Measurements from ENCODE around the gene ELMOD3.
"Not testable (repeated sequence)": the region's sequence is repeated elsewhere in the genome, so short reads cannot be mapped to it uniquely, and the experiment has no call there.

ELMOD3 gene

GRCh38 chr2:85405201-85406059 lies 50.9 kb downstream of the ELMOD3 start:
- DNase-seq: peak; percentile 65

DNA sequence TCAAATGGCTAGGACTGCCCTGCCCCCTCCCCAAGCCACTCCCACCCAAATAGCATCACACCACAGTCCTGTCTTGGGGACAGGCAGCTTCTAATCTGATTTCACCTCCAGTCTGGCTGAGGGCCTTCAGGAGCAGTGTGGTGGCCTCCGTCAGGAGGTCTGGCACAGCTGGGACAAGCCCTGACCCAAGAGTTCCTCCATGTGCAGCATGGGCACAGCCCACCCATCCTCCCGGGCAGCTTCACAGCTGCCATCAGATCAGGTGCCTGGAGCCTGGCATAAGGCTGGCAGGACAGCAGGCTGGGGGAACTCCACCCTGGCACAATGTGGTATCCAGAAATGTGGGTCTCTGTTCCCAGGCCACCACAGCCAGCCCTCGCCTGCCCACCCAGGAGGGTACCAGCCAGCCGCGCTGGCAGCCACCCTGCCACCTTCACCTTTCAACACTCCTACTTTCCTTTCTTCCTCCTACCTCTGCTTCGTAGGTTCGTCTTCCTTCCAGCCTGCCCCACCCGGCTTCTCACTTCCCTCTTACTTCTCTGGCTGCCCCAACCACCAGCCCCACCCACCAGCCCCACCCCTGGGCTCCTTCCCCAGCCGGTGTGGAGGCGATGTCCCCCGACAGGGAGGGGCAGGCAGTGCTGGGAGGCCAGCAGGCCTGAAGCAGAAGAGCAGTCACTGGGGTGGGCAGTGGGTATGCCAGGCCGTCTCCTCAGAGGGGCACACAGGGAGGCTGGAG lies 55.4 kb downstream of the ELMOD3 start, which contains the start of gene CAPG:
CAPG (minus strand) TSS at position 522 of the 739 bp plus-strand sequence. CDS start 8,221 bp downstream, outside the sequence.
- no peak for DNase-seq

DNA sequence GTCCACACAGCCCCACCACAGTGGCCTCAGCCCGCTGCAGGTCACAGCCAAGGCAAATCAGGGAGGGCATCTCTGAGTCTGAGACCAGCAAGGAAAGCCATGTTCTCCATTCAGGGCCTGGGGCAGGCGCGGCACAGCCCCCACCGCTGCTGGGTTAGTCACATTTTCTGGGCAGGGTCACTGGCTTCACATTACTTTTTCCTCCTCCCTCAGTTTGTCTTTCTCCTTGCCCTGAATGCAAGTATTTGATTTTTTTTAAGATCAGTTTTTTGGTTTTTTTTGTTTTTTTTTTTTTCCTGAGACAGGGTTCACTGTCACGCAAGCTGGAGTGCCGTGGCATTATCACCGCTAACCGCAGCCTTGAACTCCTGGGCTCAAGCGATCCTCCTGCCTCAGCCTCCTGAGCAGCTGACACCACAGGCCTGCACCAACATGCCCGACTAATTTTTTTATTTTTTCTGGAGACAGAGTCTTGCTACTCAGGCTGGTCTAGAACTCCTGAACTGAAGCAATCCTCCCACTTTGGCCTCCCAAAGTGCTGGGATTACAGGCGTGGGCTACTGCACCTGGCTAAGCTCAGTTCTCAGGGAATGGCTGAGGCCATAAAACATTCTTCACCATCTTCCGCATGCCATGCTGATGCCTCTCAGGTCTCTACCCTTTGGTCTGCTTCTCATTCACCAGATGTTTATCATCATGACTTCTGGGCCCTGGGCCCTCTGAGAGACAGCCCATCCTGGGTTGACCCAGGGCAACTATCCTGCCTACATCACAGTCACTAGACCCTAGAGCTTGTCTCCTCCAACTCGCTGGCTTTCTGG lies 56.2 kb downstream of the ELMOD3 start:
- DNase-seq: no peak

DNA sequence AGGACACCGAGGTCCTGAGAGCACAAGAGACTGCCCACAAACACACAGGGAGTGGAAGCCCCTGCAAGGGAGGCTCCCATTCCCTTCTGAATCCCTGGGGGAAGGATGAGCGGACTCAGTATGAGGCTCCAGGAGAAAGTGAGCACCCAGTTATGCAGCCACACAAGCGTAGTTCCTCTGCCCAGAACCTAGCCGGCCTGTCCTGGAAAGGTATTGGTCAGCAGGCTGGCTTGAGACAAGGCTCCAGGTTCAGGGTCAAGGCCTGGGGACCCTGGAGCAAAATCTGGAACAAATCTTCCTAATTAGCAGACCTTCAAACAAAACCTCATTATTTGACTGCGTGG lies 56.8 kb downstream of the ELMOD3 start:
- no peak for DNase-seq

GRCh38 chr2:85413592-85414420 lies 59.2 kb downstream of the ELMOD3 start:
- DNase-seq: peak; percentile 49

GRCh38 chr2:85414421-85414759 lies 59.8 kb downstream of the ELMOD3 start:
- not testable (repeated sequence) for DNase-seq

DNA sequence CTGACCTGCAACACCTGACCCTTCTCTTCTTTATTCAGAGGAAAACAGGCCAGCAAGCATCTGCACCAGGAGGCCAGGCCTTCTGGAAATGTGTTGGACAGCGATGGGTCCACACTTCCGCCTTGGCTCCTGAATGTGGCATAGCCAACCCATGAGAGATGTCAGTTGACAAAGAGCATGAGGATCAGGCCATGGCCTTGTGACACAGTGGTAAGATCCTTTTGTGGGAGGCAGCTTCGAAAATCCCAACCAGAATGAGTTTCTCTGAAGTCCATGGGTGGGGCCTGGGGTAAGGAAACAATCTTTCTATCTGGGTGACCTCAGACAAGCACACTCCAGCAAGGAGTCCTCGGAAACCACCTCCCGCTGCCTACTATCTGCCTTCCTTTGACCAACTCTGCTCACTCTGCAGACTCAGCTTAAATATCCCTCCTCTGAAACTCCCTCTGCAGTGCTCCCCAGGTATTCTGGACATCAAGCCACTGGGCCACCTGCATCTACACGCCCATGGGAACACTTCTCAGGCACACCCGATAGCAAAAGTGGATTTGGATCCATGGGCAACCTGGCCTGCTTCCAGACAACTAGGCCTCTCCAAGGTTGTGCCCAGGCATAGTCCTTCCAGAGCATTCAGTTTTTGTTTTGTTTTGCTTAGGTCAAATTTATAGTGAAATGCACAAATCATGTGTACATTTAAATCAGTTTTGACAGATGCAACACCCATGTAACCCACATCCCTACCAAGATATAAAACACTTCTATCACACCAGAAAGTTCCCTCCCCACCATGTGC lies 60.4 kb downstream of the ELMOD3 start:
- no peak for DNase-seq

- DNase-seq: no peak
Measured at GRCh38 chr2:85415980-85416650, 61.5 kb downstream of the ELMOD3 start.

- peak; percentile 83 for DNase-seq
Measured at GRCh38 chr2:85418132-85419008, 63.8 kb downstream of the ELMOD3 start, which contains the start of gene SH2D6. SH2D6 (plus strand) TSS chr2:85418714; CDS start chr2:85429466, 10,752 bp downstream.

DNA sequence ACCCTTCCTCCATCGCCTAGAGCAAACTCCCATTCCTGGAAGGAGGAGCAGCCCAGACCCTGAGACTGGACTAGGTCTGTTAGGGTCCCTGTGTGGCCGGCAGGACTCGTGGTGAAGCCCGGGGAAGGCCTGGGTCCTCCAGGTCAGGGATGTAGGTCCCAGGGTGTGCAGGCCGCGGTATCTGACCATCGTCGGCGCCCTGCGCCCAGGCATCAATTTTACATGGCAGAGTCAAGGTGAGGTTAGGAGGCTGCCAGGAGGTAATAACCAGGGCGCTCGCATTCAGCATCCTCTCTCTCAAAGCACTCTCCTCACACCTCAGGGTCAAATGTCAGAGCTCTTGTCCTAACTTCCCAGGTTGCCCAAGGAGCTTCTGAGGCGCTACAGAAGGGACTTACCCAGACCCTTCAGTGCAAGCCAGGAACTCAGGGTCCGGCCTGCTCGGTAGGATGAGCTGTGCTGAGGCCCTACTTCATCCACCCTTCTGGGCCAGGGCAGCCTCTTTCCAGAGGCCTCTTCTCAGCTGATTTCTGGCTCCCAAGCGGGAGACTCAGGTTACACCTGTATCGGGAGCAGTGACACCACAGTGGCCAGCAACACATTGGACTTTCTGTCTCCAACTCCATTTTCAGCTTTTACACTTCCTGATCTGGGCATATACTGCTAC lies 64.6 kb downstream of the ELMOD3 start:
- DNase-seq: no peak

DNA sequence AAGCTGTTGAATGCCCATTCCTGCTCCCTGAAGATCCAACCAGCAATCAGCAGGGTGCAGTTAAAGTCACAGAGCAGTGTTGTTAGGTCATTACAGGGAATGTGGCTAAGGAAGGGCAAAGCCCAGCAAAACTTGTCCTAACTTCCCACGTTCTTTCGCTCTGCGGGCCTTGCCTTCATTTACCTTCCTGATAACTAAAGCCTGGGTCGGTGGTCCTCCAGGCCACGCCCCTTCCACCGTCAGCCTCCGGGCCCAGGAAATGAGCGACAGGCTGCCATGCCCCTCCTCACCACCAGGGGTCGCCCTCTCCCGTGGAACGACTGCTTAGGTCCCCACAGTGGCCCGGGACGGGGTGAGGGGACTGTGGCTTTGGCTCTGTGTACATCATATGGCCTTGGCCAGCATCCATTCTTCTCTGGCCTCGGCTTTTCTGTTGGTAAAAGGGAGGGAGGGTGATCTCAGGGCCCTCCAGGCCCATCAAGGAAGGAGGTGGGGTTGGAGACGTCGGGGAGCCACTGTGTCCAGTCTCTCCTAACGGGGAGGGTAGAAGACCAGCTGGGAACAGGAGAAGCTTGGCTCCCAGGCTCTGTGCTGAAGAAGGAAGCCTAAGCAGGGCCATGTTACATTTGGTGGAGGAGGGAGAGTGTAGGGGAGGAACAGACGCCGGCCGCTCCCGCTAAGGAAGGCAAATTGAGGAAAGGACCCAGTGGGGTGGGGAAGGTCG lies 66.1 kb downstream of the ELMOD3 start:
- DNase-seq: peak; percentile 92

GRCh38 chr2:85421260-85422071 lies 66.9 kb downstream of the ELMOD3 start:
- DNase-seq: no peak

DNA sequence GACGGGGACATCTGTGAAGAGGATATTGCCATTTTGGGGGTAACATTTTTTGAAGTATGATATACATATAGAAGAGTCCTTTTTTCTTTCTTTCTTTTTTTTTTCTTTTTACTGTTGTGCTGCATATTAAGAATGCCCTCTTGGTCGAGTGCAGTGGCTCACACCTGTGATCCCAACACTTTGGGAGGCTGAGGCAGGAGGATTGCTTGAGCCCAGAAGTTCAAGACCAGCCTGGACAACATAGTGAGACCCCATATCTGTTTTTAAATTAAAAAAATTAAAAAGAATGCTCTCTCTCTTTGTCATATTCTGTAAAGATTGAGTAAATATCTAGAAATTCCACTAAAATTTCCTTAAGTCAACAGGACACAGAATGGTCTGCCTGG lies 67.5 kb downstream of the ELMOD3 start:
- DNase-seq: no peak

GRCh38 chr2:85423525-85423924 lies 69.0 kb downstream of the ELMOD3 start:
- no peak for DNase-seq

DNA sequence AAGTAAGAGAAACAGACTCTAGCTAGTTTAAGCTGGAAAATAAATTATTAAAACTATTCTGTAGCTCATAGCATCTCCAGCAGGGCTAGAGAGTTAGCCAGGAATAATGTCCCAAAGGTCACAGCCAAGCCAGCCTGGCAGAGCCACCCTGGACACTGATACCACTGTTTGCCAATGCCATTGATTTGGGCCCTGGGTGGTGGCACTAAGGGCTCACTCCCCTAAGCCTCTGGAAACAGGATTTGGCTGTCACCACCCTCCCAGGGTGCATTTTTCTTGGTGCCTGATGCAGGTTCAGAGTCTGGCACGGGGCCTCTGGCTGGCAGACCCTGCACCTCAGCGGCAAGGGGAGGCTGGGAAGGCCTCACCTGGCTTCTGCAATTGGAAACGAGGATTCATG lies 71.0 kb downstream of the ELMOD3 start:
- no peak for DNase-seq

- DNase-seq: no peak
Measured at GRCh38 chr2:85427300-85427835, 72.8 kb downstream of the ELMOD3 start.

DNA sequence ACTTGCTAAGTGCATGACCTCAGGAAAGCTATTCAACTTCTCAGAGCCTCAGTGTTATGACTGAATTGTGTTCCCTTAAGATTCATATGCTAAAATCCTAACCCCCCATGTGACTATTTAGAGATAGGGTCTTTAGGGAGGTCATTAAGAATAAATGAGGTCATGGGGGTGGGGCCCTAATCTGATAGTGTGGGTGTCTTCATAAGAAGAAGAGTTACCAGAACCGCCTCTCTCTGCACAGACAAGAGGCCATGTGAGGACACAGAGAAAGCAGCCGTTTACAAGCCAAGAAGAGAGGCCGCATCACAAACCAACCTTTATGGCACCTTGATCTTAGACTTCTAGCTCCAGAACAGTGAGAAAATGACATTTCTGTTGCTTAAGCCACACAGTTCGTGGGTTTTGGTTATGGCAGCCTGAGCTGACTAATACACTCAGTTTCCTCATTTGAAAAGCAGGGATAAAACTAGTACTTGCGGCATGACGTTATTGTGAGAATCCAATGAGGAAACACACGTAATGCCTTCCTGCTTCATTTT lies 73.8 kb downstream of the ELMOD3 start:
- DNase-seq: no peak
